AG10803 (cell line): ENCODE data around the gene ZFP82.

Source experiments
- DNase-seq: peaks from one replicate; pipeline ENCODE4 v3.0.0; 2010; ENCODE audit warnings: low read depth
- H3K4me3 ChIP-seq: 2 replicates; pipeline ENCODE4 v1.5.1; 2011; ENCODE audit warnings: mild to moderate bottlenecking, low read length, control low read depth
- CTCF ChIP-seq: conservative IDR thresholded peaks from 2 replicates; pipeline ENCODE4 v1.5.1; 2011; ENCODE audit warnings: mild to moderate bottlenecking, low read length, control low read depth, inconsistent platforms

Gene ZFP82

GRCh38 chr19:36401475-36401874 lies 17.0 kb downstream of the ZFP82 start:
- TF ChIP-seq CTCF: no peak
- DNase-seq: no peak
- H3K4me3 ChIP-seq: no peak overlapping the region

- DNase-seq: no peak
- no peak for TF ChIP-seq CTCF
- H3K4me3 ChIP-seq: no peak overlapping the region
Measured at GRCh38 chr19:36398571-36398970, 19.9 kb downstream of the ZFP82 start.

- TF ChIP-seq CTCF: no peak
- H3K4me3 ChIP-seq: no peak overlapping the region
- no peak for DNase-seq
Measured at GRCh38 chr19:36392916-36393673, 25.3 kb downstream of the ZFP82 start.

GRCh38 chr19:36379510-36379819 lies 39.0 kb downstream of the ZFP82 start:
- no peak for TF ChIP-seq CTCF
- peak overlapping the region; percentile 86 for H3K4me3 ChIP-seq
- DNase-seq: no peak

- H3K4me3 ChIP-seq: peak within 1 kb of the TSS; percentile 86
- peak; percentile 32 for TF ChIP-seq CTCF
- DNase-seq: peak; percentile 89
Measured at GRCh38 chr19:36378625-36379509, 39.6 kb downstream of the ZFP82 start, which contains the start of gene ZFP14. TSS of gene ZFP14 (minus strand) at chr19:36379201. CDS start at chr19:36367892, 11,309 bp downstream.

GRCh38 chr19:36377541-36378178 lies 40.8 kb downstream of the ZFP82 start:
- TF ChIP-seq CTCF: no peak
- H3K4me3 ChIP-seq: peak overlapping the region; percentile 86

More at GRCh38 chr19:36377541-36378178, 40.8 kb downstream of the ZFP82 start:
- DNase-seq: no peak
